ENCODE data around the gene ILDR2.

ILDR2 gene

GRCh38 chr1:166951050-166951449, 24.3 kb downstream of the ILDR2 start:
- no peak overlapping the region for H3K4me3 ChIP-seq (ENCODE audit: low read length)

GRCh38 chr1:166950156-166950555, 25.2 kb downstream of the ILDR2 start:
- H3K4me3 ChIP-seq (ENCODE audit: low read length), result no peak overlapping the region
- no peak for TF ChIP-seq ZNF274 (IDR thresholded peaks at IDR 0.05; ENCODE audit: low read depth, low read length)

More at GRCh38 chr1:166951050-166951449, 24.3 kb downstream of the ILDR2 start:
- no peak for TF ChIP-seq ZNF274 (IDR thresholded peaks at IDR 0.05; ENCODE audit: low read depth, low read length)

- TF ChIP-seq ZNF274 (IDR thresholded peaks at IDR 0.05; ENCODE audit: low read depth, low read length), result no peak
- no peak overlapping the region for H3K4me3 ChIP-seq (ENCODE audit: low read length)
Measured at GRCh38 chr1:166948856-166949350, 26.4 kb downstream of the ILDR2 start.

GRCh38 chr1:166947398-166948043, 27.8 kb downstream of the ILDR2 start:
- no peak for TF ChIP-seq ZNF274 (IDR thresholded peaks at IDR 0.05; ENCODE audit: low read depth, low read length)
- no peak overlapping the region; the same call in 1 of the 2 replicates for H3K4me3 ChIP-seq (ENCODE audit: low read length)

GRCh38 chr1:166944186-166944967, 31.0 kb downstream of the ILDR2 start:
- H3K4me3 ChIP-seq (ENCODE audit: low read length), result no peak overlapping the region
- no peak for TF ChIP-seq ZNF274 (IDR thresholded peaks at IDR 0.05; ENCODE audit: low read depth, low read length)

- no peak for TF ChIP-seq ZNF274 (IDR thresholded peaks at IDR 0.05; ENCODE audit: low read depth, low read length)
- H3K4me3 ChIP-seq (ENCODE audit: low read length), result no peak overlapping the region
Measured at GRCh38 chr1:166939741-166940375, 35.5 kb downstream of the ILDR2 start.

- no peak for TF ChIP-seq ZNF274 (IDR thresholded peaks at IDR 0.05; ENCODE audit: low read depth, low read length)
Measured at GRCh38 chr1:166937962-166938361, 37.4 kb downstream of the ILDR2 start.

GRCh38 chr1:166937329-166937728, 38.0 kb downstream of the ILDR2 start:
- TF ChIP-seq ZNF274 (IDR thresholded peaks at IDR 0.05; ENCODE audit: low read depth, low read length), result no peak
- H3K4me3 ChIP-seq (ENCODE audit: low read length), result no peak overlapping the region

More at GRCh38 chr1:166937962-166938361, 37.4 kb downstream of the ILDR2 start:
- no peak overlapping the region for H3K4me3 ChIP-seq (ENCODE audit: low read length)

- TF ChIP-seq ZNF274 (IDR thresholded peaks at IDR 0.05; ENCODE audit: low read depth, low read length), result no peak
- no peak overlapping the region for H3K4me3 ChIP-seq (ENCODE audit: low read length)
Measured at GRCh38 chr1:166933633-166934032, 41.7 kb downstream of the ILDR2 start.

GRCh38 chr1:166933140-166933539, 42.2 kb downstream of the ILDR2 start:
- no peak overlapping the region for H3K4me3 ChIP-seq (ENCODE audit: low read length)
- no peak for TF ChIP-seq ZNF274 (IDR thresholded peaks at IDR 0.05; ENCODE audit: low read depth, low read length)

- no peak for TF ChIP-seq ZNF274 (IDR thresholded peaks at IDR 0.05; ENCODE audit: low read depth, low read length)
- no peak overlapping the region for H3K4me3 ChIP-seq (ENCODE audit: low read length)
Measured at GRCh38 chr1:166929911-166930310, 45.4 kb downstream of the ILDR2 start.

- H3K4me3 ChIP-seq (ENCODE audit: low read length), result no peak overlapping the region
- no peak for TF ChIP-seq ZNF274 (IDR thresholded peaks at IDR 0.05; ENCODE audit: low read depth, low read length)
Measured at GRCh38 chr1:166927701-166928100, 47.6 kb downstream of the ILDR2 start.

- TF ChIP-seq ZNF274 (IDR thresholded peaks at IDR 0.05; ENCODE audit: low read depth, low read length), result no peak
- H3K4me3 ChIP-seq (ENCODE audit: low read length), result no peak overlapping the region
Measured at GRCh38 chr1:166925810-166926478, 49.4 kb downstream of the ILDR2 start.

All from GM08714 (cell line).